Stimulated activated CD8-positive, alpha-beta memory T cell treated with anti-CD3 and anti-CD28 coated beads, Interleukin-4, amount 100 ng/mL, for 24 hours (primary cell): Measurements from ENCODE around the gene R3HDM1.
"Not testable (repeated sequence)": the region's sequence is repeated elsewhere in the genome, so short reads cannot be mapped to it uniquely, and the experiment has no call there.

Source experiments
- DNase-seq: peaks from one replicate; pipeline ENCODE4 v3.0.0-alpha.2; 2020; ENCODE audit warnings: low read depth

R3HDM1 gene

DNA sequence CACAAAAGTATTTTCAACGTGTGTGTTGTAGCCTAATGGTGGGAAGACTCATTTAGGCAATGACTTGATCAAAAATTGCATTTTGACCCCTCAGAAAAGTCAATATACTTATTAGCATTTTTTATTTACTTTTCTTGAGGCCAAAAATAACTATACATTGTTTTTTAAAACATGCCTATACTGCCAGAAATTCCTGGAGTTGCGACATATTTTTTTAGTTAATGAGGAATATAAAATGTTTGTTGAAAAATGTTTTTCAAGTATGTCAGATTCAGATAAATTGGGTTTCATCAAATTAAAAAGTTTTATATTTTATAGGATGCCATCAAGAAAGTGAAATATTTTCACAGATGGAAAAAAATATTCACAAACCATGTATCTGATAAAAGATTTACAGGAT is 39.6 kb downstream of the R3HDM1 start:
- DNase-seq = no peak

- DNase-seq = no peak
Measured at GRCh38 chr2:135573620-135574019, 42.3 kb downstream of the R3HDM1 start.

GRCh38 chr2:135581282-135581681 is 50.0 kb downstream of the R3HDM1 start:
- no peak for DNase-seq

DNA sequence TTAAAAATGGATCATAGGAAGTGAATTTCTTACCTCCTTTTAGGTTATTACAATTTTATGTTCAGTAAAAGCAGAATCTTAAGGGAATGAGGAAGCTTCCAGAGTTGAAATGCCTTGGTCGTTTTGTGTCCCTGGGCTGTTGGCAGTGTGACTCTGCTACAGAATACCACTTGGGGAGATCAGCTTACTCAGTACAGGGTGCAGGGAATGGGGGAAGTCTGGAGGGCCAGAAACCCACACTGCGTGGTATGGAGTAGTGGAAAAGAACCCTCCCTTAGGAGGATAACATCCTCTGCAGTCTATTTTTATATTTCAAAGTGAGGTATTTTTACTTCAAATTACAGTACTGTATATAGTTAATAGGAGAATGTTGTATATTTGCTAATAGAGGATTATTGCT is 51.1 kb downstream of the R3HDM1 start:
- no peak for DNase-seq

DNA sequence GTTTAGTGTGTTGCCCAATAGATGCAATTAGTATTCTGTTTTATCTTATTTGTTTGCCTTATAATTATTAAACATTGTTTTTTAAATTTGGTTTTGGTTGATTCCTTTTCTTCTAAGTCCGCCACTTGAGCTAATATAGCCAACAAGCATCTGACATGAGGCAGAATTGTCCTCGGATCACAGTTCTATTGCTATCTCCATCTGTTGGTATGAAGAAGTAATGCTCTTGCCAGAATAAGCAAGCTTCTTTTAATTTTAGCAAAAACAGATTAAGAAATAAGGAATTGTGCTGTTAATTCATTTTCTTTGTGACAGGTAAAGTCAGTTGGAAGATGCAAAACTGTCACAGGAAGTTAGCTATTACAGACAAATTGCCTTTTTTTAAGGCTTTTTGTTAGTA is 54.3 kb downstream of the R3HDM1 start:
- no peak for DNase-seq

GRCh38 chr2:135586148-135586547 is 54.9 kb downstream of the R3HDM1 start:
- no peak for DNase-seq

- DNase-seq = no peak
Measured at GRCh38 chr2:135587958-135588357, 56.7 kb downstream of the R3HDM1 start.

DNA sequence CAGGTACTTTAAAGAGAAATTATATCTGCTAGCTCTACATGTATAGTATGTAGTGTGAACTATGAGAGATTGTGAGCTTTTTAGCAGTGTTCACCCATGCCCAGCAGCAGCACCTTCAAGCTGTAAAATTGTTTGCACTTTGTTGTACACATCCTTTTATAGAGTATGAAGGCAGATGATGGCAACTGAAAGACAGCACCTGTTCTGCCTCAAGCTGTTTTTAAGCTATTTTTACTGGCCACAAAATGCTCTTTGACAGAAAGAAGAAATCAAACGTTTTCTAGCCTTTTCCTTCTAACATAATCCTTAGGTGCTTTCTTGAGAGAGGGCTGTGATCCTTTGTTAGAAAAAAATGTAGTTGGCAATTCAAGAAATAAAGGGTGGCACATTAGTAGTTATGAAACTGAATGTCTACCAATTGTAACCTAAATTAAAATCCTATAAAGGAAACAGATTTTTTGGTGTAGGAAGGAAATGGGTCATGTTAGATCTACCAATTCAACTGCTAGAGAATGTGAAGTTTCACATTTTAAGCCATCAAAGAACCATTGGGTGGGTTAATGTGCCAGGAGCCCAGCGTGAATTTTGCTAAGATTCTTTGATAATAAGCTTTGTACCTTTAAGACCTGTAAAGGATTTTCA is 59.5 kb downstream of the R3HDM1 start:
- no peak for DNase-seq

DNA sequence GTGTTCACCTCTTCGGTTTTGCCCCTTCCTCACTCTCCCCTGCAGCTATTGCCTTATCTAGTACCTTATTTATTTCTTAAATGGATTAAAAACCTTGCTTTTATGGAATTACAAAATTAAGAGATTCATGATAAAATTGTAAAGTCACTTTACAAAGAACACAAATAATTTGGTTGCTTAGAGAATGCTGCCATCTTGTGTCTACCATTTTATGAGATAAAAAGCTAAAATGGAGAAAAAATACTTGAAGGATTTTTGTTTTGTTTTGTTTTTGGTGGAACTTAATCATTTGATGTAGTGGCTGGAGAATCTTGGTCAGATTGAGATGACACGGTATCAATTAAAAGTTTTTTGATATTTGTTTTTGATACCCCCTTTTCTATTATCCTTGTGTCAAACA is 69.6 kb downstream of the R3HDM1 start:
- no peak for DNase-seq

DNA sequence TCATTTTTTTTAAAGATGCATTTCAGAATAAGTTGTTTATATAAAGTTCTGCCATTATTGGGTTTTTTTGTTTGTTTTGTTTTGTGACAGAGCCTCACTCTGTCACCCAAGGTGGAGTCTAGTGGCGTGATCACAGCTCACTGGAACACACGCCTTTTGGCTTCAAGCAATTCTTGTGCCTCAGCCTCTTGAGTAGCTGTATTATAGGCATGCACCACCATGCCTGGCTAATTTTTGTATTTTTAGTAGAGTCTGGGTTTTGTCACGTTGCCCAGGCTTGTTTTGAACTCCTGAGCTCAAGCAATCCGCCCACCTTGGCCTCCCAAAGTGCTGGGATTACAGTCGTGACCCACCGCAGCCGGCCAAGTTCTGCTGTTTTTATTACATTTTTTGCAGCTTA is 72.3 kb downstream of the R3HDM1 start:
- DNase-seq = no peak

- no peak for DNase-seq
Measured at GRCh38 chr2:135607561-135607960, 76.3 kb downstream of the R3HDM1 start.

GRCh38 chr2:135612319-135612718 is 81.0 kb downstream of the R3HDM1 start:
- no peak for DNase-seq

DNA sequence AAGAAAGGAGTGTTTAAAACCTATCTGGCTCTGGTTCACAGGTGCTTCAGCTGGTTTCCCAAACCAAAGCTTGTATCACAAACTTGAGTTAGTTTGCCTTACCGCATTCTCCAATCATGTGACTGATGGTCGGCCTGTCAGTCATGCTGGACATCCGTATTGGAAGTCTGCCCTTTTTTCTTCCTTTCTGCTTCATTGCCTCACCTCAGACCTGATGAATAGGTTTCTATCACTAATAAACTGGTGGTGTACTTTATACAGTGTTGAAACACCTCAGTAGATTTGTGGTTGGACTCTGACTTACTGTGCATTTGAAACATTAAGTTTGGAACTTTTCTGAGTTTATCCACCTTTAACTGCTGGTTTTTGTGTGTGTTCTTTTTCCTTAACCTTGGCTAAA is 84.1 kb downstream of the R3HDM1 start:
- DNase-seq = no peak

GRCh38 chr2:135617501-135618015 is 86.3 kb downstream of the R3HDM1 start:
- DNase-seq = no peak

GRCh38 chr2:135620198-135620597 is 88.9 kb downstream of the R3HDM1 start:
- no peak for DNase-seq

DNA sequence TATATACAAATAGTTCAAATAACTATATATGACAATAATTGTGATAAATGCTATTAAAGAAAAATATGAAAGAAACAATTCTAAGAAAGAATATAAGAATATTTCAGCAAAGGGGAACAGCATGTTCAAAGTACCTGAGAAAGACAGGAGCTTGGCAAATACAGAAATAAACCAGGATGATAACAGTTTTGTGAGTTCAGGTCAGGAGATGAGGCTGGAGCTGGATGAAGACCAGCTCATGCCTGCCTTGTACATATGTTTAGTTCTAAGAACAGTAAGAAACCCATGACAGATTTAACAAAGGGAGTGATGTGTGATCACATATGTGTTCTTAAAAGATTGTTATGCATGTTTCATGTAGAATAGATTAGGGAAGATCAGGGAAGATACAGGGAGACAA is 98.2 kb downstream of the R3HDM1 start:
- DNase-seq = no peak

DNA sequence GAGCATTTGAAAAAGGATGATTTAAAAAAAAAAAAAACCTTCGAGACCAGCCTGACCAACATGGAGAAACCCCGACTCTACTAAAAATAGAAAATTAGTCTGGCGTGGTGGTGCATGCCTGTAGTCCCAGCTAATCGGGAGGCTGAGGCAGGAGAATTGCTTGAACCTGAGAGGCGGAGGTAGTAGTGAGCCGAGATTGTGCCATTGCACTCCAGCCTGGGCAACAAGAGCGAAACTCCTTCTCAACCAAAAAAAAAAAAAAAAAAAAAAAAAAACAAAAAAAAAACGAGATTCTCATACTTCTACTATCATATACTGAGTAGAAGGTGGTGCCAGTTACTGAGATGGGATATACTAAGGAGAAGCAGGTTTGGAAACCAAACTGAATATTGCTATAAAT is 98.8 kb downstream of the R3HDM1 start:
- not testable (repeated sequence) for DNase-seq

DNA sequence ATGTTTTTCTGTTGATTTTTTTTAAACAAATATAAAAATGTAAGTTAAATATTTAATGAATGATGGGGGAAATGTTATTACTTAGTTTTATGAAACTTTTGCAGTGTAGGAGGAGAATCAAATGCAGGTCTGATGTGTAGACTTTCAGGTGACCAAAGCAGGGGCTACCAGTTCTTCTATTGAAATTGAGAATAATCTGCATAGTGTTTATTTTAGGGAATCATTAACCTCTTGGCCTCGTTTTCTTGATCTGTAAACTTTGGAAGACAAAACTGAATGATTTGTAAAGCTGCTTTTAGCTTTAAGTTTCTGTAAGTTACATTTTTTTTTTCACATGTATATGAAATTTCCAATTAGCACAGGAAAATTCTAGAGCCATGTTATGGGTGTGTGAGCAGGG is 99.2 kb downstream of the R3HDM1 start:
- no peak for DNase-seq

- DNase-seq = no peak
Measured at GRCh38 chr2:135633582-135633981, 102.3 kb downstream of the R3HDM1 start.

DNA sequence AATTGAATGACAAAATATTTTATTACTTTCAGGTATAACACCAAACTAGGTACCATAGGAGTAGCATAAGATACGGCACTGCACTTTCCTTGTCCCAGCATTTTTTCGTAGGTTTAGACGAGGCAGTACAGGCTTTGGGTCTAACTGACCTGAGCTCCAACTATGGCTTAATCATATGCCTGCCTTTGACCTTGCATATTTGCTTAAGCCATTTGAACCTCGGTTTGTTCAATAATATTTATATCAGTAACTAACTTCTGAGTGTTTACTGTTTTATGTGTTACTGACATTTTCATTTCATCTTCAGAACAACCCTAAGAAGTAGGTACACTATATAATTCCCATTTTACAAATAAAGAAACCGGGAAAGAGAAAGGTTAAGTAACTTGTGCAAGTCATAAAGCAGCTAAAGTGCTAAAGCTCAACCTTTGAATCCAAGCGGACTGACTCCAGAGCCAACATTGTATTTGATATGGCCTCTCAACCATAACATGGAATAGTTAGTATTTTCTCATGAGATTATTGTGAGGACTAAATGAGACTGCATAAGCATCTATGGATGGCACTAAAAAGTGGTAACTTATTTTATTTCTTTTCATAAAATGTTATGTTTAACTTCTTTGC is 104.0 kb downstream of the R3HDM1 start:
- no peak for DNase-seq

DNA sequence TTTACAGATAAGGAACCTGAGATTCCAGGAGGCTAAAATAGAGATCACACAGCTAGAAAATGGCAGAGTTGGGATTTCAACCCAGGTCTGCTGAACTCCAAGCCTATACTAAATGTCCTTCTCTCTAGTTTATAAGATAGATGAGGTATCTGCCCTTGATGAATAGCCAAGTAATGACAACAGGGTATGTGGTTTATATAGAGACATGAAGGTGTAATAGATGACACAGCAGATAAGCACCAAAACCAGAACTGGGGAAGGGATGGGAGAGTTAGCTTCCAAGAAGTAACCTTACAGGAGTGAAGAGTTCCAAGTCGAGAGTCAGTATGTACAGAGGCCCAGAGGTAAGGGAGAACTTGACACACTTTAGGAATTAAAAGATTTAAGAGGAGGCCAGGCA is 105.7 kb downstream of the R3HDM1 start:
- DNase-seq = no peak

- no peak for DNase-seq
Measured at GRCh38 chr2:135637456-135638087, 106.3 kb downstream of the R3HDM1 start.

DNA sequence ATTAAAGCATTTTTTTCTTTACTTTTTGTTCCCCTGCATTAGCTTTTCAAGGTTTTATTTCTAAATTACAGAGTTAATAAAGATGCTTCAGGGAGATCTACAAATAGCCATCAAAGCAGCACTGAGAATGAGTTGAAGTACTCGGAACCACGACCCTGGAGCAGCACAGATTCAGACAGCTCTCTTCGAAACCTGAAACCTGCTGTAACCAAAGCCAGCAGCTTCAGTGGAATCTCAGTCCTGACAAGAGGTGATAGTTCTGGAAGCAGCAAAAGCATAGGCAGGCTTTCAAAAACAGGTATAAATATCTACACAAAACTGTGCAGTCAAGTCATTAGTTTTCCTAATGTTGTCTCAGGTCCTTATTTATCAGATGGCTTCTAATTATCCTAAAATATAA is 107.5 kb downstream of the R3HDM1 start:
- DNase-seq = no peak
